ENCODE measurements around the gene KCNG3.
"Not testable (repeated sequence)": the region's sequence is repeated elsewhere in the genome, so short reads cannot be mapped to it uniquely, and the experiment has no call there.

KCNG3 gene

DNA sequence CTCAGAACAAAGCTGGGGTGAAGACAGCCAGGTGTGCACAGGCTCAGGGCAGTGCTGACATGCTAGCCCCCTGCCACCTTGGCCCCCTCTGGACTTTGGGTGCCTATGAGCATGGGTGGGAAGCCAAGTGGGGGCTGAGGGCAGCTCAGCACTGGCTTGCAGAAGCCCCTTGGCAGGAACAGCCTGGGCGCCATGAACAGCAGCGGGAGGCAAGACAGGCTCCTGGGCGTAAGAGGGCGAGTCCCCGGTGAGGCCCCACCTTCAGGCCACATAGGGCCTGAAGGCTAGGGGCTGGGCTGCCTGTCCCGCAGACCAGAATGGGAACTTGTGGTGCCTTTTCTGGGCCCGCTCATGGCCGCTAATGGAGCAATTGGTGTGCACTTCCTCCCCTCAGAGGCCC, 85.8 kb downstream of the KCNG3 start:
- TF ChIP-seq, protein P1, sequence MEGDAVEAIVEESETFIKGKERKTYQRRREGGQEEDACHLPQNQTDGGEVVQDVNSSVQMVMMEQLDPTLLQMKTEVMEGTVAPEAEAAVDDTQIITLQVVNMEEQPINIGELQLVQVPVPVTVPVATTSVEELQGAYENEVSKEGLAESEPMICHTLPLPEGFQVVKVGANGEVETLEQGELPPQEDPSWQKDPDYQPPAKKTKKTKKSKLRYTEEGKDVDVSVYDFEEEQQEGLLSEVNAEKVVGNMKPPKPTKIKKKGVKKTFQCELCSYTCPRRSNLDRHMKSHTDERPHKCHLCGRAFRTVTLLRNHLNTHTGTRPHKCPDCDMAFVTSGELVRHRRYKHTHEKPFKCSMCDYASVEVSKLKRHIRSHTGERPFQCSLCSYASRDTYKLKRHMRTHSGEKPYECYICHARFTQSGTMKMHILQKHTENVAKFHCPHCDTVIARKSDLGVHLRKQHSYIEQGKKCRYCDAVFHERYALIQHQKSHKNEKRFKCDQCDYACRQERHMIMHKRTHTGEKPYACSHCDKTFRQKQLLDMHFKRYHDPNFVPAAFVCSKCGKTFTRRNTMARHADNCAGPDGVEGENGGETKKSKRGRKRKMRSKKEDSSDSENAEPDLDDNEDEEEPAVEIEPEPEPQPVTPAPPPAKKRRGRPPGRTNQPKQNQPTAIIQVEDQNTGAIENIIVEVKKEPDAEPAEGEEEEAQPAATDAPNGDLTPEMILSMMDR (IDR thresholded peaks at IDR 0.05; ENCODE audit: low read depth, low read length) = no peak
- H3K9me3 ChIP-seq (ENCODE audit: severe bottlenecking) = no peaks in the 10 kb centered on the region
- H3K27ac ChIP-seq = no peak overlapping the region
- no peak for DNase-seq
- no peaks in the 10 kb centered on the region for H3K36me3 ChIP-seq
- H3K4me3 ChIP-seq (ENCODE audit: low read depth, low read length) = no peak overlapping the region
- H3K27me3 ChIP-seq (ENCODE audit: insufficient read depth, low read depth, severe bottlenecking) = no peaks in the 10 kb centered on the region

GRCh38 chr2:42407476-42407875, 86.3 kb downstream of the KCNG3 start:
- H3K9me3 ChIP-seq (ENCODE audit: severe bottlenecking) = no peaks in the 10 kb centered on the region
- no peak overlapping the region for H3K27ac ChIP-seq
- no peak overlapping the region for H3K4me3 ChIP-seq (ENCODE audit: low read depth, low read length)
- no peaks in the 10 kb centered on the region for H3K27me3 ChIP-seq (ENCODE audit: insufficient read depth, low read depth, severe bottlenecking)
- no peaks in the 10 kb centered on the region for H3K36me3 ChIP-seq
- TF ChIP-seq, protein P1 (IDR thresholded peaks at IDR 0.05; ENCODE audit: low read depth, low read length) = no peak
- DNase-seq = no peak

DNA sequence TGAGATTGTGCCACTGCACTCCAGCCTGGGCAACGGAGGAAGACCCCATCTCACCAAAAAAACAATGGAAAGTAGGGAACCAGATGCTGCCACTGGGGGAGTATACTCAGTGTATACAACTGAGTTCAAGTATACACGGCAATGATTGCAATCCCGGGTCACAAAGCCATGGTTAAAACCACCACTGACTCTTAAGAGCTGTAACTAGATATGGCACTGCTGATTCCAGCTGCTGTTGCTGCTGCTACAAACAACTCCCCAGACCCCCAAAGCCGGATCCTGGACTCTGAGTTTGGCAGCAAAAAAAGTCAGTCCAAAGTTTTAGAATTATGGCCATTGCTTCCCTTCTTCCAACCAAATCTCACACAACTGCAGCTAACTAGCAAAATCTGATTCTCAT, 89.1 kb downstream of the KCNG3 start:
- Histone ChIP-seq H3K4me3 (ENCODE audit: low read depth, low read length) (no peak overlapping the region), H3K36me3 (no peaks in the 10 kb centered on the region), H3K27me3 (ENCODE audit: insufficient read depth, low read depth, severe bottlenecking) (no peaks in the 10 kb centered on the region), H3K27ac (no peak overlapping the region), H3K9me3 (ENCODE audit: severe bottlenecking) (no peaks in the 10 kb centered on the region)
- DNase-seq = no peak
- TF ChIP-seq, protein P1 (IDR thresholded peaks at IDR 0.05; ENCODE audit: low read depth, low read length) = no peak

DNA sequence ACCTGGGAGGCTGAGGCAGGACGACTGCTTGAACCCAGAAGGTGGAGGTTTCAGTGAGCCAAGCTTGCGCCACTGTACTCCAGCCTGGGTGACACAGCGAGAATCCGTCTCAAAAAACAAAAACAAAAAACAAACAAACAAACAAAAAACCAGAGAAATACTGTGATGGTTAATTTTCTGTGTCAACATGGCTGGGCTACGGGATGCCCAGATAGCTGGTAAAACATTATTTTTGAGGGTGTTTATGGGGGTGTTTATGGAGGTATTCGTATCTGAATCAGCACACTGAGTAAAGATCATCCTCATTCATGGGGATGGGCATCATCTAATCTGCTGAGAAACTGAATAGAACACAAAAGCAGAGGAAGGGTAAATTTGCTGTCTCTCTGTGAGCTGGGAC, 92.0 kb downstream of the KCNG3 start:
- Histone ChIP-seq H3K27me3 (ENCODE audit: insufficient read depth, low read depth, severe bottlenecking) (no peaks in the 10 kb centered on the region), H3K9me3 (ENCODE audit: severe bottlenecking) (no peaks in the 10 kb centered on the region), H3K36me3 (no peaks in the 10 kb centered on the region), H3K27ac (no peak overlapping the region), H3K4me3 (ENCODE audit: low read depth, low read length) (no peak overlapping the region)
- DNase-seq = no peak
- TF ChIP-seq, protein P1 (IDR thresholded peaks at IDR 0.05; ENCODE audit: low read depth, low read length) = no peak

- DNase-seq; H3K9me3 ChIP-seq (ENCODE audit: severe bottlenecking); H3K4me3 ChIP-seq (ENCODE audit: low read depth, low read length); H3K27me3 ChIP-seq (ENCODE audit: insufficient read depth, low read depth, severe bottlenecking); H3K36me3 ChIP-seq; H3K27ac ChIP-seq: not testable (repeated sequence)
Measured at GRCh38 chr2:42398052-42398451, 95.7 kb downstream of the KCNG3 start.

- not testable (repeated sequence) for H3K36me3 ChIP-seq; H3K4me3 ChIP-seq (ENCODE audit: low read depth, low read length); H3K9me3 ChIP-seq (ENCODE audit: severe bottlenecking); H3K27me3 ChIP-seq (ENCODE audit: insufficient read depth, low read depth, severe bottlenecking); DNase-seq; H3K27ac ChIP-seq
Measured at GRCh38 chr2:42393320-42393719, 100.5 kb downstream of the KCNG3 start.

GRCh38 chr2:42392191-42392590, 101.6 kb downstream of the KCNG3 start:
- Histone ChIP-seq H3K36me3 (no peaks in the 10 kb centered on the region), H3K9me3 (ENCODE audit: severe bottlenecking) (no peaks in the 10 kb centered on the region), H3K27me3 (ENCODE audit: insufficient read depth, low read depth, severe bottlenecking) (no peaks in the 10 kb centered on the region), H3K27ac (no peak overlapping the region), H3K4me3 (ENCODE audit: low read depth, low read length) (no peak overlapping the region)
- TF ChIP-seq, protein P1 (IDR thresholded peaks at IDR 0.05; ENCODE audit: low read depth, low read length) = no peak
- no peak for DNase-seq
